GM23248 (cell line): Measurements from ENCODE around the gene ALOX12B. TPM values are rescaled to one million over a fixed set of nuclear protein-coding genes. Genes with fewer than 3 reads are reported as not detected.

ENCODE experiments used
- DNase-seq: peaks from one replicate; pipeline ENCODE4 v3.0.0-alpha.2; 2015
- H2AFZ ChIP-seq: fragments of 200-600 bp; sonication (generic); 2 replicates; pipeline ENCODE4 v1.6.1; 2016; ENCODE audit warnings: antibody characterized with exemption
- H3F3A ChIP-seq: fragments of 200-600 bp; sonication (generic); 2 replicates; pipeline ENCODE4 v1.6.1; 2016; ENCODE audit warnings: mild to moderate bottlenecking, antibody characterized with exemption, mixed run types; ENCODE audit not compliant: insufficient read depth
- H3K27ac ChIP-seq: fragments of 200-600 bp; sonication (generic); 2 replicates; pipeline ENCODE4 v1.5.1; 2016; ENCODE audit warnings: mild to moderate bottlenecking
- H3K27me3 ChIP-seq: fragments of 200-600 bp; sonication (generic); replicated peaks from 2 replicates; pipeline ENCODE4 v1.6.1; 2016; ENCODE audit warnings: mild to moderate bottlenecking; ENCODE audit not compliant: insufficient read depth
- H3K36me3 ChIP-seq: fragments of 200-600 bp; sonication (generic); 2 replicates; pipeline ENCODE4 v1.6.1; 2016; ENCODE audit warnings: low read depth, mild to moderate bottlenecking
- H3K4me1 ChIP-seq: fragments of 200-600 bp; sonication (generic); 2 replicates; pipeline ENCODE4 v1.6.1; 2016; ENCODE audit warnings: mild to moderate bottlenecking; ENCODE audit not compliant: insufficient read depth
- H3K4me2 ChIP-seq: fragments of 200-600 bp; sonication (generic); one replicate; pipeline ENCODE4 v1.6.1; 2016; ENCODE audit warnings: mild to moderate bottlenecking; ENCODE audit not compliant: unreplicated experiment
- H3K4me3 ChIP-seq: fragments of 200-600 bp; sonication (generic); 2 replicates; pipeline ENCODE4 v1.5.1; 2016; ENCODE audit warnings: mild to moderate bottlenecking
- H3K79me2 ChIP-seq: fragments of 200-600 bp; sonication (generic); 2 replicates; pipeline ENCODE4 v1.6.1; 2016; ENCODE audit warnings: mild to moderate bottlenecking; ENCODE audit not compliant: insufficient read depth
- H3K9ac ChIP-seq: fragments of 200-600 bp; sonication (generic); 2 replicates; pipeline ENCODE4 v1.6.1; 2016; ENCODE audit warnings: mild to moderate bottlenecking
- H3K9me2 ChIP-seq: fragments of 200-600 bp; sonication (generic); 2 replicates; pipeline ENCODE4 v1.6.1; 2016; ENCODE audit warnings: mixed run types, mild to moderate bottlenecking, moderate library complexity; ENCODE audit not compliant: insufficient read depth
- H3K9me3 ChIP-seq: fragments of 200-600 bp; sonication (generic); one replicate; pipeline ENCODE4 v1.6.1; 2017; ENCODE audit warnings: low read depth
- H4K20me1 ChIP-seq: fragments of 200-600 bp; sonication (generic); 2 replicates; pipeline ENCODE4 v1.6.0; 2016; ENCODE audit not compliant: insufficient read depth
- EZH2 ChIP-seq: fragments of 200-600 bp; sonication (generic); IDR thresholded peaks from 2 replicates; pipeline ENCODE4 v1.6.1; 2018; ENCODE audit warnings: antibody characterized with exemption, mild to moderate bottlenecking; ENCODE audit not compliant: insufficient read depth, poor library complexity, severe bottlenecking
- EZH2phosphoT487 ChIP-seq: fragments of 200-600 bp; sonication (generic); IDR thresholded peaks from 2 replicates; pipeline ENCODE4 v1.6.1; 2018; ENCODE audit warnings: antibody characterized with exemption, moderate library complexity, mild to moderate bottlenecking, low read depth; ENCODE audit not compliant: insufficient read depth
- WGBS, 2 experiments: methylation state at CpG; one replicate each; pipeline ENCODE4 v1.1.6; 2015 to 2017; ENCODE audit warnings: low lambda C conversion rate in 2 of 2, low coverage in 1 of 2; ENCODE audit errors: missing lambda C conversion rate in 2 of 2; 5-methylcytosine and 5-hydroxymethylcytosine counted together
- in situ Hi-C: fragments of 300-500 bp; cut with MboI; formaldehyde crosslinking; loops from 2 replicates; pipeline ENCODE4 v1.15.0; 2020
- polyA plus RNA-seq: library from polyadenylated mRNA; unstranded; fragments of >200 nt; fragmentation: Nextera tagmentation; extraction: Ambion mirVana; gene quantifications from 2 replicates; pipeline ENCODE4 v1.2.1, GENCODE V29; 2016
- total RNA-seq: library from RNA; depleted of rRNA; stranded (reverse); fragments of >200 nt; shearing (Covaris generic); gene quantifications from 2 replicates; pipeline ENCODE4 v1.2.3, GENCODE V29; 2014

Gene ALOX12B
- total and polyA plus RNA-seq, 2 experiments from 2014 or later = not detected

DNA sequence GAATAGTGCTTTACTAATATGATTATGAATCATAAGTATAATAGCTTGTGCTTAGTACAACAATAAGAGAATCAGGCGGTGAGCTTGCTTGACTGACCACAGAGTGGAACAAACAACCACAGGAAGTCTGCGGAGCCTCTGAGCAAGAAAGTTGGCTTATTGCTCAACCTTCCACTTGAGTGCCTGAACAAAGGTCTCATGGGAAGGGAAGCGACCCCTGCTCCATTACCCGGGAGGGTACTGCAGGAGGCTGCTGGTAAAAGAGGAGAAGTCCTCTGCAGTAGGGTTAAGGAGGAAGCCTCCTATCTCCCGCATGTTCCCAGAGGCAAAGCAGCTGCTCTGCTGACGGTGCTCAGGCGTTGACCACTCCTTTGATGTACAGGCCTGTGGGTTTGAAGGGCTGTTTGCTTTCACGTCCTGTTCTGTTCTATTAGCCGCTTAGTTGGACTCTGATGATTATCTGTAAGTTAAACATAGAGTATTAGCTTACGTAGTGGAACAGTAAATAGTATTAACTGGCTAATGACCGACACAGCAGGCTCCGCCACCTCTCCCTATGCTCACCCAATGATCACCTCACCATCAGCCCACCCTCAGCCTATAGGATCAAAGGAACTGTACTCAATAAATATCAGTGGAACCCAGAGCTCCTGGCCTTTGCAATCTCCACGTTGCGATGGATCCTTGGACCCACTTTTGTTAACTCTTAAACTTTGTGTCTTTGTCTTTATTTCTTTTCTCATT lies 31.1 kb downstream of the ALOX12B start:
- Histone ChIP-seq H3K27me3 (peaks cover 30% of the 10 kb centered on the region), H3K79me2 (no peaks in the 10 kb centered on the region), H3K4me2 (no peak overlapping the region), H3K9me2 (no peaks in the 10 kb centered on the region), H3K4me3 (no peak overlapping the region), H3K9me3 (no peaks in the 10 kb centered on the region), H4K20me1 (no peaks in the 10 kb centered on the region), H3K4me1 (no peaks in the 10 kb centered on the region), H3K36me3 (no peaks in the 10 kb centered on the region), H3K9ac (no peak overlapping the region), H3F3A (no peaks in the 10 kb centered on the region), H3K27ac (no peak overlapping the region), H2AFZ (no peak overlapping the region)
- TF ChIP-seq EZH2 = no peak
- TF ChIP-seq EZH2phosphoT487 = no peak
- peak; percentile 66 for DNase-seq
- WGBS, 2 experiments = 64 to 65% methylated on average over 14 of the region's 14 CpGs
- in situ Hi-C loops = no loop called here

DNA sequence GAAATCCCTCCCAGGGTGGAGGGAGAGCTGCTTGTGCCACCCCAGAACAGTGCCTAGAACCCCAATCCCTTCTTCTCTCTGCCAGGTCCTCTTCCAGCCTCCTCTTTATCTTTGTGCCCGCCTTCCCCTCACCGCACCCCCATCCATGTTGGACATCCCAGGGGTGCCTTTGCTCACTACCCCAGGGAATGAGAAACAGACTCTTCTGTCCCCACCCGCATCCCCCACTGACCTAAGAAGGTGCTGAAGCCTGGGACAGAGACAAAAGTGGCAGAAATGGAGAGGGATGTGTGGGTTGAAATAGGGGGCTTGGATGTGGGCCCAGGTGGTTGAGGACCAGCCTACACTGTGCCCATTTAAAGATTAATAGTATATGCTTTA lies 31.7 kb downstream of the ALOX12B start:
- Histone ChIP-seq H3K27me3 (peaks cover 25% of the 10 kb centered on the region), H3K9ac (no peak overlapping the region), H2AFZ (no peak overlapping the region), H3K9me3 (no peaks in the 10 kb centered on the region), H3K36me3 (no peaks in the 10 kb centered on the region), H3K9me2 (no peaks in the 10 kb centered on the region), H3K27ac (no peak overlapping the region), H3K79me2 (no peaks in the 10 kb centered on the region), H3K4me3 (no peak overlapping the region), H4K20me1 (no peaks in the 10 kb centered on the region), H3F3A (no peaks in the 10 kb centered on the region), H3K4me1 (no peaks in the 10 kb centered on the region), H3K4me2 (no peak overlapping the region)
- no peak for DNase-seq
- no peak for TF ChIP-seq EZH2phosphoT487
- no peak for TF ChIP-seq EZH2
- in situ Hi-C loops = no loop called here
- 66 to 71% methylated on average over 3 of the region's 3 CpGs for WGBS, 2 experiments

GRCh38 chr17:8053600-8053999 lies 33.9 kb downstream of the ALOX12B start:
- in situ Hi-C loops = no loop called here
- Histone ChIP-seq H3F3A (no peaks in the 10 kb centered on the region), H3K4me2 (no peak overlapping the region), H3K9me3 (no peaks in the 10 kb centered on the region), H3K36me3 (no peaks in the 10 kb centered on the region), H3K4me3 (no peak overlapping the region), H3K27ac (no peak overlapping the region), H4K20me1 (no peaks in the 10 kb centered on the region), H3K9me2 (no peaks in the 10 kb centered on the region), H3K9ac (no peak overlapping the region), H2AFZ (no peak overlapping the region), H3K79me2 (no peaks in the 10 kb centered on the region), H3K4me1 (no peaks in the 10 kb centered on the region), H3K27me3 (peaks cover 6% of the 10 kb centered on the region; the same call in 1 of the 2 replicates)
- TF ChIP-seq EZH2 = no peak
- TF ChIP-seq EZH2phosphoT487 = no peak
- WGBS, 2 experiments = 87 to 88% methylated on average over 7 of the region's 7 CpGs
- DNase-seq = no peak

DNA sequence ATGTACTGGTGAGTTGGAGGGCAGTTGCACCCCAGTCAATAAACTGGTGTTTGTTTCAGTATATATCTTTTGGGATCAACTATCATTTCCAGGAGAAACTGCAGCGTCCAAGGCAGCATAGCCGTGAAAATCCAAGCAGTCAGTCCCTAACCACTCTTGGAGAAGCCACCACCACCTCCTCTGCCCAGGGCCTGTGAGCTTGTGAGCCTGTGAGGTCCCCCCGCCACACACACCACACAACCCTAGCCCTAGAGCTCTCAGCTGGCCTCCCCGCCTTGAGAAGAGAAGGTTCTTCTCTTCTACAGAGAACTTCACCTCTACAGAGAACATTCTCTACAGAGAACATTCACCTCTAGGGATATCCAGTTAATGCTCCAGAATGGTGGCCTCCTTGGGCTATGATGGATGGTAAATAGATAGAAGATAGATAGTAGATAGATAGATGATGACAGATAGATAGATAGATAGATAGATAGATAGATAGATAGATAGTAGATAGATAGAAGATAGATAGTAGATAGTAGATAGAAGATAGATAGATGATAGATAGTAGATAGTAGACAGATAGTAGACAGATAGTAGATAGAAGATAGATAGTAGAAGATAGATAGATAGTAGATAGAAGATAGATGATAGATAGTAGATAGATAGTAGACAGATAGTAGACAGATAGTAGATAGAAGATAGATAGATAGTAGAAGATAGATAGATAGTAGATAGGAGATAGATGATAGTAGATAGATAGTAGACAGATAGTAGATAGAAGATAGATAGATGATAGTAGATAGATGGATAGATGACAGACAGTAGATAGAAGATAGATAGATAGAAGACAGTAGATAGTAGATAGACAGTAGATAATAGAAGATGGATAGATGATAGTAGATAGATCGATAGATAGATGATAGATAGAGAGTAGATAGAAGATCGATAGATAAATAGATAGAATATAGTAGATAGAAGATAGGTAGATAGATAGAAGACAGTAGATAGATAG lies 35.0 kb downstream of the ALOX12B start:
- Histone ChIP-seq H3K9me2 (no peaks in the 10 kb centered on the region), H3K9ac (no peak overlapping the region), H3F3A (no peaks in the 10 kb centered on the region), H3K79me2 (no peaks in the 10 kb centered on the region), H2AFZ (no peak overlapping the region), H3K27ac (no peak overlapping the region), H3K4me1 (no peaks in the 10 kb centered on the region), H3K36me3 (no peaks in the 10 kb centered on the region), H3K4me2 (no peak overlapping the region), H3K27me3 (no peaks in the 10 kb centered on the region; the same call in 1 of the 2 replicates), H3K4me3 (no peak overlapping the region), H4K20me1 (no peaks in the 10 kb centered on the region), H3K9me3 (no peaks in the 10 kb centered on the region)
- DNase-seq = no peak
- WGBS, 2 experiments = 65 to 70% methylated on average over 6 of the region's 6 CpGs
- TF ChIP-seq EZH2 = no peak
- no peak for TF ChIP-seq EZH2phosphoT487
- in situ Hi-C loops = no loop called here
